ENCODE results near the gene C20orf141. TPM values are rescaled to one million over a fixed set of nuclear protein-coding genes. Genes with fewer than 3 reads are reported as not detected.

C20orf141 gene
- total RNA-seq, 1 experiment from 2014 or later: not detected

- no TSS peak for BruUV-seq (replicated peaks)
- no peak for DNase-seq (ENCODE audit: low spot score)
- Histone ChIP-seq H3K9me3 (ENCODE audit: low read depth, low read length, poor library complexity, severe bottlenecking) (no peaks in the 10 kb centered on the region), H3K4me3 (ENCODE audit: low read depth, low read length, poor library complexity, severe bottlenecking) (no peak overlapping the region), H3K36me3 (ENCODE audit: insufficient read depth, low read length, poor library complexity, severe bottlenecking) (no peaks in the 10 kb centered on the region), H3K27me3 (replicated peaks; ENCODE audit: insufficient read depth, low read depth, low read length, poor library complexity) (no peaks in the 10 kb centered on the region), H3K27ac (ENCODE audit: low read depth, low read length, poor library complexity, severe bottlenecking) (no peak overlapping the region), H3K4me1 (ENCODE audit: insufficient read depth, low read length, poor library complexity, severe bottlenecking) (no peaks in the 10 kb centered on the region)
- POLR2A ChIA-PET (ENCODE audit: low non-redundant PET): no interaction called here
- intact Hi-C loops (cut with micrococcal nuclease; ENCODE audit: unreplicated experiment): no loop called here
- CTCF ChIA-PET: no interaction called here
- TF ChIP-seq, protein P1, sequence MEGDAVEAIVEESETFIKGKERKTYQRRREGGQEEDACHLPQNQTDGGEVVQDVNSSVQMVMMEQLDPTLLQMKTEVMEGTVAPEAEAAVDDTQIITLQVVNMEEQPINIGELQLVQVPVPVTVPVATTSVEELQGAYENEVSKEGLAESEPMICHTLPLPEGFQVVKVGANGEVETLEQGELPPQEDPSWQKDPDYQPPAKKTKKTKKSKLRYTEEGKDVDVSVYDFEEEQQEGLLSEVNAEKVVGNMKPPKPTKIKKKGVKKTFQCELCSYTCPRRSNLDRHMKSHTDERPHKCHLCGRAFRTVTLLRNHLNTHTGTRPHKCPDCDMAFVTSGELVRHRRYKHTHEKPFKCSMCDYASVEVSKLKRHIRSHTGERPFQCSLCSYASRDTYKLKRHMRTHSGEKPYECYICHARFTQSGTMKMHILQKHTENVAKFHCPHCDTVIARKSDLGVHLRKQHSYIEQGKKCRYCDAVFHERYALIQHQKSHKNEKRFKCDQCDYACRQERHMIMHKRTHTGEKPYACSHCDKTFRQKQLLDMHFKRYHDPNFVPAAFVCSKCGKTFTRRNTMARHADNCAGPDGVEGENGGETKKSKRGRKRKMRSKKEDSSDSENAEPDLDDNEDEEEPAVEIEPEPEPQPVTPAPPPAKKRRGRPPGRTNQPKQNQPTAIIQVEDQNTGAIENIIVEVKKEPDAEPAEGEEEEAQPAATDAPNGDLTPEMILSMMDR (conservative IDR thresholded peaks at IDR 0.05; ENCODE audit: low read depth, low read length): no peak
- no peak for TF ChIP-seq EZH2 (IDR thresholded peaks at IDR 0.05; ENCODE audit: borderline replicate concordance, low read depth, low read length, poor library complexity, severe bottlenecking)
Measured at GRCh38 chr20:2849529-2849928, 34.7 kb downstream of the C20orf141 start.

GRCh38 chr20:2851086-2851485 is 36.3 kb downstream of the C20orf141 start:
- Histone ChIP-seq H3K9me3 (ENCODE audit: low read depth, low read length, poor library complexity, severe bottlenecking) (no peaks in the 10 kb centered on the region), H3K4me3 (ENCODE audit: low read depth, low read length, poor library complexity, severe bottlenecking) (no peak overlapping the region), H3K36me3 (ENCODE audit: insufficient read depth, low read length, poor library complexity, severe bottlenecking) (no peaks in the 10 kb centered on the region), H3K27me3 (replicated peaks; ENCODE audit: insufficient read depth, low read depth, low read length, poor library complexity) (no peaks in the 10 kb centered on the region), H3K27ac (ENCODE audit: low read depth, low read length, poor library complexity, severe bottlenecking) (no peak overlapping the region), H3K4me1 (ENCODE audit: insufficient read depth, low read length, poor library complexity, severe bottlenecking) (no peaks in the 10 kb centered on the region)
- BruUV-seq (replicated peaks): no TSS peak
- POLR2A ChIA-PET (ENCODE audit: low non-redundant PET): no interaction called here
- no peak for TF ChIP-seq EZH2 (IDR thresholded peaks at IDR 0.05; ENCODE audit: borderline replicate concordance, low read depth, low read length, poor library complexity, severe bottlenecking)
- TF ChIP-seq, protein P1 (conservative IDR thresholded peaks at IDR 0.05; ENCODE audit: low read depth, low read length): no peak
- intact Hi-C loops (cut with micrococcal nuclease; ENCODE audit: unreplicated experiment): no loop called here
- CTCF ChIA-PET: interaction anchor here (0.6 to 0.7 kb wide), 2 partner anchors 95 to 114 kb away, joined by 4 to 6 read pairs; no protein-coding TSS in a partner anchor
- DNase-seq (ENCODE audit: low spot score): no peak

GRCh38 chr20:2858591-2858990 is 43.8 kb downstream of the C20orf141 start:
- Histone ChIP-seq H3K4me3 (ENCODE audit: low read depth, low read length, poor library complexity, severe bottlenecking) (no peak overlapping the region), H3K9me3 (ENCODE audit: low read depth, low read length, poor library complexity, severe bottlenecking) (no peaks in the 10 kb centered on the region), H3K36me3 (ENCODE audit: insufficient read depth, low read length, poor library complexity, severe bottlenecking) (no peaks in the 10 kb centered on the region), H3K27me3 (replicated peaks; ENCODE audit: insufficient read depth, low read depth, low read length, poor library complexity) (no peaks in the 10 kb centered on the region), H3K4me1 (ENCODE audit: insufficient read depth, low read length, poor library complexity, severe bottlenecking) (no peaks in the 10 kb centered on the region), H3K27ac (ENCODE audit: low read depth, low read length, poor library complexity, severe bottlenecking) (no peak overlapping the region)
- no peak for DNase-seq (ENCODE audit: low spot score)
- POLR2A ChIA-PET (ENCODE audit: low non-redundant PET): no interaction called here
- TF ChIP-seq, protein P1 (conservative IDR thresholded peaks at IDR 0.05; ENCODE audit: low read depth, low read length): no peak
- TF ChIP-seq EZH2 (IDR thresholded peaks at IDR 0.05; ENCODE audit: borderline replicate concordance, low read depth, low read length, poor library complexity, severe bottlenecking): no peak
- CTCF ChIA-PET: interaction anchor here (0.7 kb wide), 1 partner anchor 144 kb away, joined by 4 read pairs; no protein-coding TSS in a partner anchor
- intact Hi-C loops (cut with micrococcal nuclease; ENCODE audit: unreplicated experiment): no loop called here
- BruUV-seq (replicated peaks): no TSS peak

Data from A673 (cell line).